HG02763 (cell line): ENCODE data around the gene DNLZ.
A peak's percentile ranks its signal among the peaks of the same experiment; 100 is the strongest.
"Not testable (repeated sequence)": the region's sequence is repeated elsewhere in the genome, so short reads cannot be mapped to it uniquely, and the experiment has no call there.

Source experiments
- ATAC-seq: cut with Tn5 transposase; IDR thresholded peaks from one replicate; pipeline ENCODE4 v1.9.1; 2021; ENCODE audit warnings: mild to moderate bottlenecking, moderate library complexity; ENCODE audit not compliant: unreplicated experiment

The DNLZ gene

DNA sequence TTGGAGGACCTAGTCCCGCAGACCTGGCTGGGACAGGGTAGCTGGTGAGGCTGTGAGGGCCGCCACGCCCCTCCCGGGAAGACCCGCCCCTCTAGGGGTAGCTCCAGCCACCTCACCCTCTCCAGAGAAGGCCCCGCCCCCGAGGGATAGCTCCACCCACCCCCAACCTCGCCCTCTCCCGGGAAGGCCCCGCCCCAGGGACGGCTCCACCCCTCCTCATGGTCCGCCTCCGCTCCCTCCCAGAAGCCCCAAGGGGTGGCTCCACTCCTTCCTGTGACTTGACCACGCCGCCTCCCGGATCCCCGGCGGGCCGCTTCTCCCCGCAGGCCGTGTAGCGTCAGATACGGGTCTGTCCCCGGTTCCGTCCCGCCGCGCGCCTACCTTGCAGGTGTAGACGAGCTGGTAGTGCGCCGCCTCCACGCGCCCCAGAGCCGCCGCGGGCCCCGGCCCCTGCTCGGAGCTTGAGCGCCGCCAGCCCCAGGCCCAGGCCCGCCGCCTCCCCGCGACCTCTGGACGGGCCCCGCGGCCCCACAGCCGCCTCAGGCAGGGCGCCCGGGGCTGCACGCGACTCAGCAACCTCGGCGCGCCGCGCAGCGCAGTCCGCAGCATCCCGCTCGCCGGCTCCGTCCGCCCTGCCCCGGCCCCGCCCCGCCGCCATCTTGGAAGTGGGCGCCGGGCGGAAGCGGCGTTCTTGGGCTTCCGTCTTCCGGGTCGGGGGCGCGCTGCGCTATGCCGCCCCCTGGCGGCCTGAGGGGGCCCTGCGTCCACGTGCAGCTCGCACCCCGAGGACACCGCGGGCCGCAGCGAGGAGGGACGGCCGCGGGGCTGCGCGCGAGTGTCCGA lies at the start of gene DNLZ:
TSS of gene DNLZ (minus strand) at position 639 of the 843 bp plus-strand sequence. CDS start at position 609, 30 bp downstream.
- peak; percentile 72 for ATAC-seq

DNA sequence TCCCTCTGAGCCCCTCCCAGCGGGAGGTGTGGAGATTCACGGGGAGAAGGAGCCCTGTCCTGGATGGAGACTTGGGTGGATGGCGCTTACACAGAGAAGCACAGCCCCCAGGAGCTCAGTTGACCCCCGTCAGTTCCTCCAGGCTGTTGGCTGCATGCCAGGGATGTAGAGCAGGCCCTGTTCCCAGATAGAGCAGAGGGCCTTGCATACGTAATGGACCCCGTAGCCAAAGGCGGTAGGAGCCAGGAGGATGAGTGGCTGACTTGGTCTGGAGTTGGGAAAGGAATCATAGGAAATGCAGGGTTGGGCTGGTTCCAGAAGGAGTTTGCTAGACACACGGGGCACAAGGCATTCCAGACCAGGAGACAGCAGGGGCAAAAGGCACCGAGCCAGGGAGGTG lies 49.4 kb upstream of the DNLZ start:
- ATAC-seq, result no peak

DNA sequence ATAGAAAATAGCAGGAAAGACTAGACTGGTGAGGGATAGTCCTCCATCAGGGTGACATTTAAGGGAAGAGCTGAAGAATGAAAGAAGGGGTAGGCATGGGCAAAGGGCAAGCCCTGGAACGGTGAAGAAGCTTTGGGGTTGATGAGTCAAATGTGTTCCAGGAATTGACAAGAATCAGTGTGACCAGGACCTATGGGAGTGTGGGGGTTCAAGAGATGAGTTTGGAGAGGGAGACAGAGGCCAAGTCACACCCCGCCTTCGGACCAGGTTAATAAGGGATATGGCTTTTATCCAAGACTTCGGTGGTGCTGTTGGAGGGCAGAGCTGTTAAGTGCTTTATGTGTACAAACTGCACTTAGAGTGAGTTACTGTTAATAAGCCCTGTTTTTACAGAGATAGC lies 47.8 kb upstream of the DNLZ start:
- no peak for ATAC-seq

DNA sequence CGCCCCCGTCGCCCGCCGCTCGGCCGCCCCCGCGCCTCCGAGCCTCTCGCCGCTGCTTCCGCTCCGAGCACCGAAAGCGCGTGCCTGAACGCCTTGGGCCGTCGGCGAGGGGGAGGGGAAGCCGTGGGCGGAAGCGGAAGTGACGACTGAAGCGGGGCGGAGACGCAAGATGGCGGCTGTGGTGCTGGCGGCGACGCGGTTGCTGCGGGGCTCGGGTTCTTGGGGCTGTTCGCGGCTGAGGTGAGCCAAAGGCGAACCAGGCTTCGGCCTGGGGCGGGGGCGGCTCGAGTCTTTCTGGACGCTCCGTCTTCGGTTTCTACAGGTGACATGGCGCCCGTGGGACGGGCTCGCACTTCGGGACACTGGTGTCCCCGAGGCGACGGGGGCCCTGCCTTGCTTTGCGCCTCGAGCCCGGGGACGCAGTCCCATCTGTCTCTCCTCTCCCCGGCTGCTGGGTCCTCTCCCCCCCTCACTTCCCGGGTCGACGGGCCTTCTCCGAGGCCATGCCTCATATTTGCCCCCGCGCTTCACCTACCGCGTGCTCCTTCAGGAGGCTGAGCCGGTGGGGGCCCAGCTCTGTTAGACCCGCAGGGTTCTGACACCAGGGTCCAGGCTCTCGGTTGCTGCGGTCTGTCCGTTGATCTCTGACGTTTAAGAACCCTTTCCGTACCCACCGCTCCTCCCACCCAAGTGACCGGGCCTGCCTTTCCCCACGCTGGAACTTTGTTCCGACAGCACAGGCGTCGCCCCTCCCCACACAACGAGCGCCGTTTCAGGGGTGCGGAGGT lies 47.1 kb upstream of the DNLZ start, which contains the start of the genes ENTR1 and PMPCA:
TSS of gene ENTR1 (minus strand) at position 115 of the 788 bp plus-strand sequence. CDS start 217 bp downstream, outside the sequence.
TSS of gene PMPCA (plus strand) at position 159 of the 788 bp plus-strand sequence. CDS start at position 170, 11 bp downstream.
- ATAC-seq, result peak; percentile 81

DNA sequence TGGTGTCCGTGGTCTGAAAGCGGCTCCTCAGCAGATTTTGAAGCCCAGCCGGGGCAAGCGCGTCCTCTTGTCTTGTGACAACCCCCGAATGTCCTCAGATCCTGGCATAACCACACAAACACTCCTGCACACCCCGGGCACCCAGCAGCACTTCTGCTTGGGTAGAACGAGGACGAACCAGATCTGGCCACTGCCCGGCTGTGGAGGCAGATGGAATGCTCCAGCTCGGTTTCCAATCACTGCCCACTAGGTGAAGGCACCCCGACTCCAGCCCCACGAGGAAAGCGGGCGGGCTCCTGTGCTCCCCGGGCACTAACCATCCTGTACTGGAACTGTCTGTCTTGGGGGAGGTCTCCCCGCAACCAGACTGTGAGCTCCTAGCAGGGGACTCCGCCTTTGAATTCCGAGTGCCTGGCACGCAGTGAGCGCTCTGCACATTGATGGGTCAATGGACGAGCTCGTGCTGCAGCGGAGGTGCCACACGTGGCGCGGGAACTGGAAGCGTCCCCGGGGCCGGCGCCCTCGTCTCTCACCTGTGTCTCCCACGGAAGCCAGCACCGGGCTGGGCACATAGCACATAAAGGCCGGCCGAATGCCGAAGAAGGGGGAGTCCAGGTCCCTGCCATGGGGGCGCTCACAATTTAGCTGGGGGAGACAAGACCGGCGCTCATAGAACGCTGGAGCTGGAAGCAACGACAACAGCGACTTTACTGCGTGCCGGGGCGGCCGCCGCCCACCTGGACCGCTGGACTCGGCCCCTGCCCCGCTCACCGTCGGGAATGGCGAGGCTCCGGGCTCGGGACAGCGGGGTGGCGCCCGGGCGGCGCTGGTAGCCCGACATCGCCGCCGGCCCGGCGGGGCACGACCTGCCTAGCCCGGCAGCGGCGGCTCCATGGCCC lies 46.3 kb upstream of the DNLZ start:
- peak; percentile 10 for ATAC-seq

DNA sequence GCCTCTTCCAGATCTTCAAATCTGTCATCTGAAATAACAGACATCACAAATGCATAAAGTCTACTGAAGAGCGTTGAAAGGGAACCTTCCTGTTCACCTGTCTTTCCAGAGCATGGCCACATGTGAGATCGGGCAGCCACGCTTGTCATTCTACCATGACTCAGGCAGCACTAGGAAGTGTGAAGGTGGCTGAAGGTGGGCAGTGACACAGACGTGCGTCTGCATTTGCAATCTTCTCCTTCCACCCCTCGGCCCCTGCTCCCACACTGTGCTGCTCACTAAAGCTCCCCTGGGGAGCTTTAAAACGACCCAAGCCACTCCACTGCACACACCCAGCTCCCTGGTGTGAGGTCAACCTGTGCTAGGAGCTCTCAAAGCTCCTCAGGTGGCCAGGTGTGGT lies 44.4 kb upstream of the DNLZ start:
- ATAC-seq, result no peak

DNA sequence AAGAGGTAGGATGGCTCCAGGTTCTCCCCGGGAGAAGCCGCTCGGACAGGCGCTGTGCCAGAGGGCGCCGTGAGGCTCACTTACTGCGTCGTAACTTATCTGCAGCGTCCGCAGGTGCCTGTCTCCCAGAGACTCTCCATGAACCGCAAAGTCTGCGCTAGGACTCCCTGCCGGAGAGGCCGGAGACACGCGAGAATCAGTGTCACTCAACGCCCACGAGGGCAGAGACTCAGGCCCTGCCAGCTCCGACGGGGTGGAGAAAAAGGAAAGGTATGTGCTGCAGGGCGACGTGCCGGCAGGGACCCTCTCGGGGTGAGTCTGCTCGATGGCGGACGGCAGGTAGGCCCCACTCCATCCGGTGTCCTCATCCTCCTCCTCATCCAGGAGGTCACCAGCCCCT lies 43.5 kb upstream of the DNLZ start:
- ATAC-seq, result not testable (repeated sequence)

DNA sequence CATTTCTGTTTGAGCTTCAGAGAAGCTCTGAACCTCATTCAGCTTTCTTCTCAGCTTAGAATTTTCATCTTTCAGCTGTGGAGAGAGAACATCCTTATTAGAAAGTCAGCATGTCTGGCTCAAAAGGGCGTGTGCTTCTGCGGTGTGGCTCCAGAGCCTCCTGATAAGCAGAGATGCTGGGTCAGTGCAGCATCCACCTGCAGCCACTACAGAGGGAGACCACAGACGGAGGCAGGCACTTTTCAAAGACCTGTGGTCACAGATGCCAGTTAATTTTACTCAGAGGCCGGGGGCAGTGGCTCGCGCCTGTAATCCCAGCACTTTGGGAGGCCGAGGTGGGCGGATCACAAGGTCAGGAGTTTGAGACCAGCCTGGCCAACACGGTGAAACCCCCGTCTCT lies 42.4 kb upstream of the DNLZ start:
- ATAC-seq, result not testable (repeated sequence)

DNA sequence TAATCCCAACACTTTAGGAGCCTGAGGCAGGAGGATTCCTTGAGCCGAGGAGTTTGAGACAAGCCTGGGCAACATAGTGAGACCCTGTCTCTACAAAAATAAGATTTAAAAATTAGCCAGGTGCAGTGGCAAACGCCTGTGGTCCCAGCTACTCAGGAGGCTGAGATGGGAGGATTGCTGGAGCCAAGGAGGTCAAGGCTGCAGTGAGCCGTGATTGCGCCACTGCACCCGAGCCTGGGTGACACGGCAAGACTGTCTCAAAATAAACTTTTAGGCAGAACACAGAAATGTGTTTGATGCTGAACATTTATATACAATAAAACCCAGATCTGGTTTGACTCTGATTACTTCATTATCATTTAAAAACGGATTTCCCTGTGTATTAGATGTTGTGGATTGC lies 41.9 kb upstream of the DNLZ start:
- ATAC-seq, result no peak

DNA sequence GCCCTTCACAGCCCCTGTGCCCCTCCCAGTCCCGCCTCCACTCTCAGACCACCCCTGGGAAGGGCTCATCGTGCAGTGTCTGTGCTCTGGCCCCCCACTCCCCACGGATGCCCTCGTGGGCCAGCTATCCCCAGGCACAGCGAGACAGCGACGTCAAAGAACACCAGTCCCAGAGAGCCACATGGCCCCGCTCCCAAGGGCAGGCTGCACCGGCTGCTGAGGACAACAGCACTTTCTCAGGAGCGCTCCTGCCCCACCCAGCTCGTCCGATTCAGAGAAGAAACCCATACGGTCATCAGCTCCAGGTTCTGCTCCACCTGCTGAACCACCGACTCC lies 41.2 kb upstream of the DNLZ start:
- no peak for ATAC-seq

DNA sequence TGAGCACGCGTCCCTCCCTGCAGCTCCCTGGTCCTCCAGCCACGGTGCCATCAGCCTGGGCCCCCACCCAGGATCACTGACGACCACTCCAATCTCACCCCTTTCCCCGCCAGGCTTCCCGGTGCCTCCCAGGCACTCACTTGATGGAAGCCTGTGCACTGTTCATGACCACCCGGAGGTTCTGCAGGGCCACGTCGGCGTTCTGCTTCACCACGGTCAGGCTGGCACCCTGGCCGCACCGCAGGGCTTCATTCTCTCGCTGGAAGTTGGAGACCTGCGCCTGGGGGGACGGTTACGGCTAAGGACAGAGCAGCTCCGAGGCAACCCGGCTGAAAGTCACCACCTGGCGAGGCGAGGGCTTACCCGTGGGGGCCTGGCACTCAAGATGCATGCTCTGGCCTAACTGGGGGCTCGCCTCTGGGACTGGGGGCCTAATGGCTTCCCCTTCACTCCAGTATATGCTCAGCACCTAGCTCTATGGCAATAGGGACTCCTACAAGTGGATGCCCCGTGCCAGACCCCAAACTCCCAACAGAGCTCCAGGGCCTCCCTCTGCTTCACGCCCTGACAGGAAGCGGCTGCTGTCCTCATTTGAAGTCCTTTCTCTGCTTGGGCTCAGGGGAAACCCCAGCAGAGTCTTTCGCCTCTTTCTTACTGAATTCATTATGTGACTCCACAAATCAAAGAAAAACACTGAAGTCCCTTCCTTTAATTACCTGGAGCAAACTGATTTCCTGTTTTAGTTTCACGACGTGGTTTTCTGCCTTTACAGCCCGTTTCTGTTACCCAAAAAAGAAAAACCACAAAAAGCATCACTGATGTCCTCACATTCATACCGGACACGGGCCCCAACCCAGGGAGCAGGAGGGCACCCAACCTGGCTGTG lies 40.6 kb upstream of the DNLZ start:
- ATAC-seq, result no peak

DNA sequence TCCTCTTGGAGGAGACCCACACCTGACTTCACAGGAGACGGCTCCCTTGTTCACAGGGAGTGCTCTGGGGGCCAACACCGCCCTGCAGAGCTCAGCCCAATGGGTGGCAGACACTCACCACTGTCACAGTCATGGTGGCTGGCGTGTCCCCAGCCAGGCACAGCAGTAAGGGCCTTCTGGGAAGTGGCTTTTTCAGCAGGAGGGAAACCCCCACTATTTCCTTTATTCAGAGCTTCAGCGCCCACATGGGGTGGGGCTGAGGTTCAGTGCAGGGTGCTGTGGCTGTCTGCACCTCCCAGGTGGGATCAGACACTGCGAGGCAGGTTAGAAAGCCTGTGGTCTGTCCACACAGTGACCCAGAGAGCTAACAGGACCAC lies 40.0 kb upstream of the DNLZ start:
- no peak for ATAC-seq

DNA sequence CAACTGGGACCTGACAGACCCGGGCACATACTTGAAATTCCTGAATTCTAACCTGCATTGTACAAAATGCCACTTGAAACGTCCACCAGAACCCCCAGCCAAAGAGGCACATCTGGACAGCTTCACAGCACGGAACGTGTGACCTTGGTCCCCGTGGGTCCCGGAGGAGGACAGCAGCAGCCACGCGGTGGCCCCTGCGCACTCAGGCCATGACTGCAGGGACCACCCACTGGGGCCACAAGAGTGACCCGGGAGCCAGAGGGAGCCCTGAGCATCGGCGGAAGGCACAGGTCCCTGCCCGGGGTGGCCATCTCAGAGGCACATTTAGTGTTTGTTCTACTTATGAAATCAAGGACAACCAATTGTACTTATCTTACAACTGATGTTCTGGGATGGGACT lies 38.5 kb upstream of the DNLZ start:
- no peak for ATAC-seq

DNA sequence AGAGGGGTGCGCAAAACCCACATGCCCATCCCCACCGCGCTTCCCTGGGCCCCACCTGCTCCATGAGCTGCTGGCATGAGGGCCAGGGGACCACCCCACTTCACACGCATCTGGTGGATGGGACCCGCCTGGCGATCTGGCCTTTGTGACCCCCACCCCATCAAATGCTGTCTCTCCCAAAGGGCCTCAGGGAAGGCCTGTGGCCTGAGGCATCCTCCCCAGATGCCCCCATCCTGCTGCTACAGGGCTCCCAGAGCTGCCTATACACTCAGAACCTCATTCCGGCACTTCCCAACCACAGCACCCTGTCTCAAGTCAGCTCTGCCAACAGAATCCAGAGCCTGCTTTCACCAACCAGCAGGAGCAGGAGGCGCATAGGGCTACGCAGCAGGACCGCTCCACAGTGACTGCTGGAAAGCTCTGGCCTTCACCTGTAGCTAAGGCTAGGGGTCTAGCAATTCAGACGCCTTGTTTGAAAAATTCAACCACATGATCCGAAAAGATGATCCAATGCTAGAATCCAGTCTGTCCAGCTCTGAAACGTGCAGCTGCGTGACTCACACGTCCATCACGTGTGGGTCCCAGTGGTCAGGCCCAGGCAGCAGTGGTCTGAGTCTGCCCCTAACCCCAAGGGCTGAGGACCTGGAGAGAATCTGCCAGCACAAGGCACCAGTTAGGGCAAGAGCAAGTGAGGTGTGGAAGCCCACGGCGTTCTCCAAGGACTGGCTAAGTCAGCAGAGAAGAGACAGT lies 37.8 kb upstream of the DNLZ start:
- no peak for ATAC-seq

DNA sequence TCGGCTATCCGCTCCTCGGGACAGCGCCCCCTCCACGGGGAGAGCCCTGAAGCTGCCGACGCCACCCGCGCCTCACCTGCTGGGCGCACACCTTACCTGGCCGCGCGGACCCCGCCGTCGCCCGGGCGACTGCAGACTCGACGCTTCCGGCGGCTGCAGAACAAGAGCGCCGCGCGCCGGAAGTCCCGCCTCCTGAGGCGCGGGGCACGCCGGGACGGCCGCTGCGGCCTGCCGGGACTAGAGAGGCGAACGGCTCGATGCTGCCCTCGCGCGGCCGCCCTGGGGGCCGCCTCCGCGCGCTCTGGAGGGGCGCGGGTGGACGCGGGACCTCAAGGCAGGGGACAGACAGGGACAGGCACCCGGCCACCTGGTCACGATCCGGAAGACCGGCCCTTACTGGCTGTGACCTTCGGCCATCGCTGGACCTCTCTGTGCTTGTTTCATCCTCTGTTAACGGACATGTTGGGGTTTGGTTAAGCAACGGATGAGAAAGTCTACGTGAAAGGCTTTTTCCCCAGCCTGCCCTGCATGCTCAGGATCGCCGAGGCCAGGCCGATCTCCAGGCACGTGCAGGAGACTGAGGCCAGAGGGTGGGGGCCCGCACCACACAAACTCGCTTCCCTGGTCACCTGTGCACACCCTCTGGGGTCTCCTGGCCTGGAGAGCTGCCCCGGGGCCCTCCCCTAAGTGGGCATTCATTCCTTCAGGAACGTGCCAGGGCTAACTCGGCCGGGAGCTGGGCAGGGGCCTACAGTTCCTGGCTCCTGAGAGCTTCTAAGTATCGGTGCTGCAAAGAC lies 36.7 kb upstream of the DNLZ start, which contains the start of gene SNAPC4:
TSS of gene SNAPC4 (minus strand) at position 133 of the 797 bp plus-strand sequence. CDS start 1,742 bp downstream, outside the sequence.
- ATAC-seq, result peak; percentile 84

DNA sequence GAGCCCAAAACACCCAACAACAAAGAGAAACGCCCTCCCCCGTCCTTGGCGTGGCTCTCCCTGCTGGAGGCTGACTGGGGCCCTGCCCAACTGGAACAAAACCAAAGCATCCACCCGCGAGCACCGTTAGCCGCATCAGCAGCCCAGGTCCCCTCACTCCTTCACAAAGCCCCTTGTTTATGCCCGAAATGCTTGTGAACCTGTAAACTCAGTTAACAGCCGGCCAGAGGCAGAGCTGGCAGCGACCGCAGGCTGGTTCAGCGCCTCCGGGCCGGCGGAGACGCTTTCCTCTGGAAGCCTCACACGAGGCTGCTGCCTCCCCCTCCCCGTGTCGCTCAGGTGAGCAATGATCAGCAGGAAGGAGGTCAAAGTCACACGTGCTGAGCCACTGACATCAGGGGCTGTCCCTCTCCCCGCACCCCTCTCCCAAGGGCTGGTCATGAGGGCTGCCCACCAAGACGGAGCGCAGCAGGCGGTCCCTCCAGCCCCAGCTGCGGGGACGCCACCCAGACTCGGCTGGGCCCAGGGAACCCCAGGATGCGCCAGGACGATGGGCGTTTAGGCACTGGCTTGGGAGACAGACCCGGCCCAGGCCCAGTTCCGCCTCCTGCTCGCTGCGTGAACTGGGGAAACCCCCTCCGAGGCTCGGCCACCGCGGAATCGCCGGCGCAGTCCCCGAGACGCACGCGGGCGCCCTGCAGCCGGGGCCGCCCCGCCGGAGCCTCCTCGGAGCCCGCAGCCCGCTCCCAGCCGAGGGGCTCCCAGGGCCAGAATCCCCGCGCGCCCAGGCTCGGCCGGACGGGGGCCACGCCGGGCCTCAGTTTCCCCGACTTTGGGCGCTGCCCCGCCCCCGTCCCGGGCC lies 35.9 kb upstream of the DNLZ start:
- peak; percentile 21 for ATAC-seq

DNA sequence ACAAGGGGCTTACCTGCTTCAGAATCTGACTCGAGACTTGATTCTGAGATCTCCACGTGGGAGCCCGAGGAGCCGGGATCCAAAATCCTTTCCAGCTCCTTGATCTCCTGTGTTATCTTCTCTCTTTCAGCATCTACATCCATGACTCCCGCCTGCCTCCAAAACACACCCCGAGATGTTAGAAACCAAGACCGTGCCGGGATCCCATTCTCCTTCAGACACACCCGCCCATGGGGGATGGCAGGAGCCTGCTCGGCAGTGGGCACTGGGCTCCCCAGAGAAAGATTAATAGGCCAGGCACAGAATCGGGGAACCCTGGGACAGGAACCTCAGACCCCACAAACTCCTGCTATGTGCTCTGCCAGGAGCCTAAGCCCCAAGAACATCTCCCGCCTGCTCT lies 34.7 kb upstream of the DNLZ start:
- no peak for ATAC-seq
